ENCODE measurements around the gene FBXW7. TPM values are rescaled to one million over a fixed set of nuclear protein-coding genes. Genes with fewer than 3 reads are reported as not detected.

The FBXW7 gene
- polyA plus RNA-seq, 1 of the 3 experiments (the other 2 are of a cell fraction), result 7.7 TPM

GRCh38 chr4:152462695-152463094 lies 73.2 kb downstream of the FBXW7 start (continued):
- TF ChIP-seq, protein P1, sequence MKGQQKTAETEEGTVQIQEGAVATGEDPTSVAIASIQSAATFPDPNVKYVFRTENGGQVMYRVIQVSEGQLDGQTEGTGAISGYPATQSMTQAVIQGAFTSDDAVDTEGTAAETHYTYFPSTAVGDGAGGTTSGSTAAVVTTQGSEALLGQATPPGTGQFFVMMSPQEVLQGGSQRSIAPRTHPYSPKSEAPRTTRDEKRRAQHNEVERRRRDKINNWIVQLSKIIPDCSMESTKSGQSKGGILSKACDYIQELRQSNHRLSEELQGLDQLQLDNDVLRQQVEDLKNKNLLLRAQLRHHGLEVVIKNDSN (IDR thresholded peaks at IDR 0.05; ENCODE audit: borderline replicate concordance, low read depth), result no peak
- no peak for TF ChIP-seq TCF12 (IDR thresholded peaks at IDR 0.05)
- TF ChIP-seq POLR2AphosphoS5 (IDR thresholded peaks at IDR 0.05; ENCODE audit: low read depth, low read length), result no peak
- no peak for TF ChIP-seq EZH2phosphoT487 (IDR thresholded peaks at IDR 0.05; ENCODE audit: borderline replicate concordance, low read depth)
- TF ChIP-seq USF2 (IDR thresholded peaks at IDR 0.05; ENCODE audit: borderline replicate concordance, low read depth, low read length), result no peak
- no peak for TF ChIP-seq TAF1 (IDR thresholded peaks at IDR 0.05; ENCODE audit: borderline replicate concordance, low read depth, low read length)
- TF ChIP-seq MXI1 (IDR thresholded peaks at IDR 0.05; ENCODE audit: low read depth, low read length), result no peak
- no peak for TF ChIP-seq GABPA (IDR thresholded peaks at IDR 0.05; ENCODE audit: low read depth)

GRCh38 chr4:152462047-152462446 lies 73.8 kb downstream of the FBXW7 start:
- peak overlapping the region in 1 of 2 experiments; percentile 41; a peak in 2 of 4 replicates for H3K27ac ChIP-seq (ENCODE audit: low read depth in 2 of 2, low read length in 1 of 2)
- POLR2A ChIA-PET, result no interaction called here

More at GRCh38 chr4:152462047-152462446, 73.8 kb downstream of the FBXW7 start:
- Histone ChIP-seq H3K4me2 (no peak overlapping the region), H3K9me3 (no peaks in the 10 kb centered on the region), H4K20me1 (ENCODE audit: insufficient read depth) (no peaks in the 10 kb centered on the region), H3K4me1 (ENCODE audit: control insufficient read depth in 1 of 2, insufficient read depth in 2 of 2, low read depth in 1 of 2, low read length in 1 of 2) (peaks cover 2 to 12% of the 10 kb centered on the region in 2 experiments; a peak in 2 of 4 replicates), H3K9ac (no peak overlapping the region), H2AFZ (ENCODE audit: low read depth) (no peak overlapping the region), H3K27me3 (ENCODE audit: insufficient read depth) (no peaks in the 10 kb centered on the region), H3F3A (replicated peaks; ENCODE audit: insufficient read depth) (no peaks in the 10 kb centered on the region), H3K79me2 (ENCODE audit: insufficient read depth) (peaks cover 60% of the 10 kb centered on the region), H3K9me2 (no peaks in the 10 kb centered on the region), H3K4me3 (ENCODE audit: low read depth in 2 of 2, low read length in 1 of 2) (no peak overlapping the region), H3K36me3 (replicated peaks in 1 of 2; ENCODE audit: control insufficient read depth in 1 of 2, insufficient read depth in 2 of 2, low read length in 1 of 2) (no peaks in the 10 kb centered on the region)
- no peak for DNase-seq
- WGBS (ENCODE audit: low lambda C conversion rate), result 96% methylated on average over 2 of the region's 2 CpGs
- TF ChIP-seq GATA2 (CRISPR knock-in tag; IDR thresholded peaks at IDR 0.05) (no peak), RAD21 (IDR thresholded peaks at IDR 0.05; ENCODE audit: low read length) (no peak), IRF3 (IDR thresholded peaks at IDR 0.05; ENCODE audit: low read depth, low read length) (no peak), ELF1 (IDR thresholded peaks at IDR 0.05) (no peak), SMC3 (IDR thresholded peaks at IDR 0.05; ENCODE audit: low read depth, low read length) (no peak), TAF1 (IDR thresholded peaks at IDR 0.05; ENCODE audit: borderline replicate concordance, low read depth, low read length) (no peak), FOXJ3 (CRISPR knock-in tag; IDR thresholded peaks at IDR 0.05) (no peak), EP300 (IDR thresholded peaks at IDR 0.05; ENCODE audit: borderline replicate concordance in 1 of 2, low read depth in 1 of 2, low read length in 1 of 2) (no peak), CHD2 (IDR thresholded peaks at IDR 0.05; ENCODE audit: low read length, partially characterized antibody) (no peak), RFX5 (IDR thresholded peaks at IDR 0.05; ENCODE audit: low read length) (no peak), MXI1 (IDR thresholded peaks at IDR 0.05; ENCODE audit: low read depth, low read length) (no peak), GABPA (IDR thresholded peaks at IDR 0.05; ENCODE audit: low read depth) (no peak), POLR2AphosphoS5 (IDR thresholded peaks at IDR 0.05; ENCODE audit: low read depth, low read length) (no peak), FOSL2 (IDR thresholded peaks at IDR 0.05; ENCODE audit: borderline replicate concordance, low read depth) (no peak), RXRA (IDR thresholded peaks at IDR 0.05; ENCODE audit: borderline replicate concordance, low read depth) (no peak), USF2 (IDR thresholded peaks at IDR 0.05; ENCODE audit: borderline replicate concordance, low read depth, low read length) (no peak), YY1 (IDR thresholded peaks at IDR 0.05; ENCODE audit: low read depth) (no peak), SIN3A (IDR thresholded peaks at IDR 0.05; ENCODE audit: borderline replicate concordance, low read depth, low read length) (no peak)
- TF ChIP-seq, protein P2, sequence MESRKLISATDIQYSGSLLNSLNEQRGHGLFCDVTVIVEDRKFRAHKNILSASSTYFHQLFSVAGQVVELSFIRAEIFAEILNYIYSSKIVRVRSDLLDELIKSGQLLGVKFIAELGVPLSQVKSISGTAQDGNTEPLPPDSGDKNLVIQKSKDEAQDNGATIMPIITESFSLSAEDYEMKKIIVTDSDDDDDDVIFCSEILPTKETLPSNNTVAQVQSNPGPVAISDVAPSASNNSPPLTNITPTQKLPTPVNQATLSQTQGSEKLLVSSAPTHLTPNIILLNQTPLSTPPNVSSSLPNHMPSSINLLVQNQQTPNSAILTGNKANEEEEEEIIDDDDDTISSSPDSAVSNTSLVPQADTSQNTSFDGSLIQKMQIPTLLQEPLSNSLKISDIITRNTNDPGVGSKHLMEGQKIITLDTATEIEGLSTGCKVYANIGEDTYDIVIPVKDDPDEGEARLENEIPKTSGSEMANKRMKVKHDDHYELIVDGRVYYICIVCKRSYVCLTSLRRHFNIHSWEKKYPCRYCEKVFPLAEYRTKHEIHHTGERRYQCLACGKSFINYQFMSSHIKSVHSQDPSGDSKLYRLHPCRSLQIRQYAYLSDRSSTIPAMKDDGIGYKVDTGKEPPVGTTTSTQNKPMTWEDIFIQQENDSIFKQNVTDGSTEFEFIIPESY (IDR thresholded peaks at IDR 0.05; ENCODE audit: borderline replicate concordance, low read depth), result no peak
- CTCF ChIA-PET, result interaction anchor here (0.7 to 1.2 kb wide), 3 partner anchors 10 to 113 kb away, joined by 3 to 4 read pairs (median 3); no protein-coding TSS in a partner anchor
